NCI-H2107 treated with DMSO at 0.1 percent for 48 hours (cell line): ENCODE results near the gene CEP43.

Experiments
- DNase-seq: peaks from one replicate; lab custom pipeline; 2025; ENCODE audit not compliant: unreplicated experiment; lab: John Stamatoyannopoulos, UW

The CEP43 gene

GRCh38 chr6:166999145-166999883 is at the start of gene CEP43:
Gene CEP43 (plus strand): TSS chr6:166999397. CDS start chr6:166999413, 16 bp downstream.
- DNase-seq, result peak; percentile 83

- DNase-seq, result no peak
These were observed 49.4 kb upstream of the CEP43 start for GRCh38 chr6:166949528-166950442.

GRCh38 chr6:166950443-166950821 is 48.8 kb upstream of the CEP43 start:
- DNase-seq, result no peak

GRCh38 chr6:166950892-166951669 is 48.1 kb upstream of the CEP43 start:
- DNase-seq, result peak; percentile 37

- DNase-seq, result no peak
These were observed 47.5 kb upstream of the CEP43 start for GRCh38 chr6:166951670-166952060.

- no peak for DNase-seq
These were observed 47.1 kb upstream of the CEP43 start for GRCh38 chr6:166952121-166952520.

- no peak for DNase-seq
These were observed 46.4 kb upstream of the CEP43 start for GRCh38 chr6:166952567-166953486.

- no peak for DNase-seq
These were observed 45.0 kb upstream of the CEP43 start for GRCh38 chr6:166954118-166954713.

GRCh38 chr6:166955121-166955864 is 43.9 kb upstream of the CEP43 start:
- no peak for DNase-seq

GRCh38 chr6:166955865-166956443 is 43.2 kb upstream of the CEP43 start:
- DNase-seq, result peak; percentile 28

GRCh38 chr6:166956444-166957086 is 42.6 kb upstream of the CEP43 start, which contains the start of gene RNASET2:
Gene RNASET2 (minus strand): TSS chr6:166956550. CDS start chr6:166956182, 368 bp downstream.
- DNase-seq, result peak; percentile 57

GRCh38 chr6:166957087-166957804 is 42.0 kb upstream of the CEP43 start:
- DNase-seq, result no peak

GRCh38 chr6:166957805-166958076 is 41.5 kb upstream of the CEP43 start:
- DNase-seq, result no peak

- no peak for DNase-seq
These were observed 40.0 kb upstream of the CEP43 start for GRCh38 chr6:166958926-166959861.

- DNase-seq, result no peak
These were observed 39.1 kb upstream of the CEP43 start for GRCh38 chr6:166959911-166960608.

GRCh38 chr6:166960609-166960978 is 38.6 kb upstream of the CEP43 start:
- DNase-seq, result no peak
